Body of pancreas (tissue), 4 donors: ENCODE data around the gene TOR1AIP1. TPM values are rescaled to one million over a fixed set of nuclear protein-coding genes. Genes with fewer than 3 reads are reported as not detected.

Experiments
- ATAC-seq: fragments of 150-250 bp; one replicate; pipeline ENCODE4 v1.9.1; 2016
- DNase-seq, 4 donors: peaks; one replicate each; pipeline ENCODE4 v3.0.0-alpha.2; 2019
- H3K27ac ChIP-seq, 4 donors: fragments of 200-600 bp; sonication (generic); 1 replicate in 3 of 4; 2 replicates in 1 of 4; pipeline versions ENCODE4 v1.5.1 to v1.6.1; 2016 to 2019; ENCODE audit warnings: mild to moderate bottlenecking in 1 of 4, mixed read lengths in 1 of 4, moderate library complexity in 1 of 4
- H3K27me3 ChIP-seq, 2 donors: fragments of 200-600 bp; sonication (generic); one replicate each; pipeline ENCODE4 v1.6.0; 2016; ENCODE audit warnings: mild to moderate bottlenecking in 1 of 2
- H3K36me3 ChIP-seq, 2 donors: fragments of 200-600 bp; sonication (generic); replicated peaks in 1 of 2; 2 replicates each; pipeline ENCODE4 v1.5.1; 2016; ENCODE audit warnings: low read depth in 2 of 2; ENCODE audit not compliant: insufficient read depth in 1 of 2
- H3K4me1 ChIP-seq: fragments of 200-600 bp; sonication (generic); one replicate; pipeline ENCODE4 v1.6.0; 2016
- H3K4me3 ChIP-seq, 2 donors: fragments of 200-600 bp; sonication (generic); 1 replicate in 1 of 2; 2 replicates in 1 of 2; pipeline ENCODE4 v1.5.1; 2016 to 2019
- H3K9me3 ChIP-seq, 3 donors: fragments of 200-600 bp; sonication (generic); 1 replicate in 2 of 3; 2 replicates in 1 of 3; pipeline ENCODE4 v1.5.1; 2016
- CTCF ChIP-seq, 7 experiments: fragments of 450-650 bp in 4 of 7; fragments of 200-600 bp in 3 of 7; sonication (generic) in 3 of 7; IDR thresholded peaks; one replicate each; pipeline ENCODE4 v1.5.1; 2016 to 2019; ENCODE audit warnings: antibody characterized with exemption in 7 of 7
- POLR2A ChIP-seq, 3 donors: fragments of 450-650 bp; IDR thresholded peaks; one replicate each; pipeline ENCODE4 v1.6.1; 2016; ENCODE audit warnings: antibody characterized with exemption in 3 of 3, mild to moderate bottlenecking in 2 of 3
- WGBS, 2 donors: methylation state at CpG; one replicate each; pipeline ENCODE4 v1.1.5; 2017; 5-methylcytosine and 5-hydroxymethylcytosine counted together
- intact Hi-C: fragments of 100-400 bp; cut with DNase I; formaldehyde crosslinking; loops from one replicate; pipeline ENCODE4 v1.15.1; 2023
- total RNA-seq, 2 donors: library from RNA; depleted of rRNA; stranded (reverse); fragments of >200 nt; gene quantifications; one replicate each; pipeline ENCODE4 v1.1.0, GENCODE V29; 2016

TOR1AIP1 gene
- total RNA-seq, 2 donors from 2014 or later, result 22.7 to 29.1 TPM

DNA sequence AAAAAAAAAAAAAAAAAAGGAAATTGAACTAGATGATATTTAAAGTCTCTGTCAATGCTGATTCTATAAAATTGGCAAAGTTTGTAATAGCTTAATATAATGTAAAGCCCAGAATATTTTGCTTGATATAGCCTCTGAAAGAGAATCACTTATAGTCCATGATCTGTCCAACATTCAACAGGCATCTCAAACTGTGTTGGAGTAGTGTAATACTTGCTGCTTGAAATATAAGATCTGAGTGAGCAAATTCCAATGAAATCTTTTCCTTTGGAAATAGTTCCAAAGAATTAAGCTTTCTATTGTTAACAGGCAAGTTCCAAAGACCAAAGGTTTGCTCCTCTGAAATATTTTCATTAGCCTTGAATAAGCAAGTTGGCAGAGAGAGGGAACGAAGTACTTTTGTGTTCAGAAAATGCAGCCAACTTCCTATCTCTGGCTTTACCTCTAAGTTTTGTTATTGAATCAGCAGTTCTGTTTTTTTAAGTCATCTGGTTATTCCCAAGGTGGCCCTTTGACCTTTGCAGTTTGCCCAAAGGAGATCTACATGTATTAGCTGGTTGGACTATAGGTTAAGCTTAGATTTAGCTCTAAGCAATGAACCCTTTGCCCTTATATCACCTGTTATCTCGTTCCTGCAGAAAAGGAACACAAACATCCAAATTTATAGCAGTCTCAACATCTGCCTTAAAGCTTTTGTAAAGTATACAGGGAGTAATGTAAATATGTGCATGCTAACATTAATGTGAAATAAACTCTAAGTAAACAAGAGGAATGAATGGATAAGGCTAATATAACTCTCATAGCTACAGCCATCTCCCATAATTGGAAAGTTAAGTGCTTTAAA, 48.1 kb downstream of the TOR1AIP1 start:
- no peaks in the 10 kb centered on the region for H3K36me3 ChIP-seq
- WGBS, 2 donors, result 25 to 29% methylated on average over 2 of the region's 2 CpGs

GRCh38 chr1:179930867-179931266, 48.8 kb downstream of the TOR1AIP1 start:
- H3K4me1 ChIP-seq, result peaks cover 23% of the 10 kb centered on the region
- TF ChIP-seq POLR2A (IDR thresholded peaks at IDR 0.05) (no peak), CTCF (IDR thresholded peaks at IDR 0.05) (no peak)
- no peaks in the 10 kb centered on the region for H3K9me3 ChIP-seq
- WGBS, 2 donors, result 29 to 53% methylated on average over 3 of the region's 3 CpGs
- no peaks in the 10 kb centered on the region for H3K36me3 ChIP-seq
- no peak overlapping the region for H3K4me3 ChIP-seq
- peak in 1 of 4 donors; percentile 17 for DNase-seq
- ATAC-seq, result peak; percentile 75
- H3K27me3 ChIP-seq, result no peaks in the 10 kb centered on the region
- H3K27ac ChIP-seq, result peak overlapping the region in 3 of 4 donors; percentile 49 to 71 (median 59)
- intact Hi-C loops, result no loop called here

More for the DNA sequence above, 48.1 kb downstream of the TOR1AIP1 start:
- no peak overlapping the region for H3K4me3 ChIP-seq
- intact Hi-C loops, result no loop called here
- H3K27ac ChIP-seq, result peak overlapping the region in 3 of 4 donors; percentile 49 to 71 (median 59)
- no peaks in the 10 kb centered on the region for H3K9me3 ChIP-seq
- DNase-seq (peak in 2 of 4 donors; percentile 11 to 15), ATAC-seq (peak; percentile 43)
- TF ChIP-seq CTCF (IDR thresholded peaks at IDR 0.05), result no peak
- no peak for TF ChIP-seq POLR2A (IDR thresholded peaks at IDR 0.05)
- H3K27me3 ChIP-seq, result no peaks in the 10 kb centered on the region
- peaks cover 23% of the 10 kb centered on the region for H3K4me1 ChIP-seq

DNA sequence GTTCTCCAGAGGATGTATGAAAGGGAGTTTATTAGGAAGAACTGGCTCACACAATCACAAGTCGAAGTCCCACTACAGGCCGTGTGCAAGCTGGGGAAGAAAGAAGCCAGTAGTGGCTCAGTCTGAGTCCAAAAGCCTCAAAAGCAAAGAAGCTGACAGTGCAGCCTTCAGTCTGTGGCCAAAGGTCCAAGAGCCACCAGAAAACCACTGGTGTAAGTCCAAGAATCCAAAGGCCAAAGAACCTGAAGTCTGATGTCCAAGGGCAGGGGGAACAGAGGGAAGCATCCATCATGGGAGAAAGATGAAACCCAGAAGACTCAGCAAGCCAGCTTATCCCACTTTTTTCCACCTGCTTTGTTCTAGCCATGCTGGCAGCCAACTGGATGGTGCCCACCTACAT, 51.1 kb downstream of the TOR1AIP1 start:
- H3K4me1 ChIP-seq, result peaks cover 23% of the 10 kb centered on the region
- no peaks in the 10 kb centered on the region for H3K9me3 ChIP-seq
- no peaks in the 10 kb centered on the region for H3K36me3 ChIP-seq
- no peaks in the 10 kb centered on the region for H3K27me3 ChIP-seq
- TF ChIP-seq CTCF (IDR thresholded peaks at IDR 0.05), result no peak
- no peak for TF ChIP-seq POLR2A (IDR thresholded peaks at IDR 0.05)
- ATAC-seq, result no peak
- H3K27ac ChIP-seq, result no peak overlapping the region
- intact Hi-C loops, result no loop called here
- 68 to 88% methylated on average over 2 of the region's 2 CpGs for WGBS, 2 donors
- DNase-seq, result no peak
- H3K4me3 ChIP-seq, result no peak overlapping the region

GRCh38 chr1:179935909-179936496, 53.9 kb downstream of the TOR1AIP1 start:
- Histone ChIP-seq H3K4me3 (no peak overlapping the region), H3K36me3 (no peaks in the 10 kb centered on the region), H3K4me1 (peaks cover 17% of the 10 kb centered on the region), H3K27ac (no peak overlapping the region), H3K27me3 (no peaks in the 10 kb centered on the region), H3K9me3 (no peaks in the 10 kb centered on the region)
- no peak for DNase-seq
- no peak for TF ChIP-seq CTCF (IDR thresholded peaks at IDR 0.05)
- no peak for TF ChIP-seq POLR2A (IDR thresholded peaks at IDR 0.05)
- intact Hi-C loops, result no loop called here
- no peak for ATAC-seq
- WGBS, 2 donors, result 79 to 81% methylated on average over 1 of the region's 1 CpG
